HG02970 (cell line): Measurements from ENCODE around the gene DCDC1.

Experiments
- ATAC-seq: cut with Tn5 transposase; IDR thresholded peaks from one replicate; pipeline ENCODE4 v1.9.1; 2021; ENCODE audit warnings: mild to moderate bottlenecking, moderate library complexity, moderate number of reproducible peaks; ENCODE audit not compliant: unreplicated experiment, low FRiP score

The DCDC1 gene

DNA sequence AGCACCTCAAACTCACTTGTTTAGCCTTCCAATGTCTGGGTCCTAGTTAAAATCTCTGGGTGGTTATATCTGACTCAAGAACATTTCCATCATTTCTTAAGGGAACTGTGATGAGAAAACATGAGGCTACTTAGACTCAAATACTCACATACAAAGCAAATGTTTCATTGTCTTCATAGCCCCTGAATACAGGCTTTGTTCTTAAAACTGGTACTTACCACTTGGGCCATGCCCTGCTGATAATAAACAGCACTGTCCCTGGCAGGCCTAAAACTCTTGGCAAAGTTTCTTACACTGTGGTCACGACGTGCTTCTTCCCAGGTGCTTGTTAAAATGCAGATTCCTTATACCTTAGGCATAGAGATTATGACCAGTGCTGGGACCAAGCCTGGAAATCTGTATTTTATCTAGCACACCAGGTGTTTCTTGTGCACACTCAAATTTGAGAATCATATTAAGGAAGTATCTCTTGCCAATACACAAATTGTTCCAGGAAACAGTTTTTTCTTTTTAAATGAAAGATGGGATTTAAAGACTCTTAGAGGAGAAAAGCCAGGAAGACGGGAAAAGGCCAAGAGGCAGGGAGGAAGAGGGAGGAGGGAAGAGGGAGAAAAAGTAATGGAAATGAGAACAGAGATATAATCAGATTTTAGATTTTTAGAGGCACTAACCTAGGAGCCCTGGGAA, 495.5 kb downstream of the DCDC1 start:
- ATAC-seq = no peak

DNA sequence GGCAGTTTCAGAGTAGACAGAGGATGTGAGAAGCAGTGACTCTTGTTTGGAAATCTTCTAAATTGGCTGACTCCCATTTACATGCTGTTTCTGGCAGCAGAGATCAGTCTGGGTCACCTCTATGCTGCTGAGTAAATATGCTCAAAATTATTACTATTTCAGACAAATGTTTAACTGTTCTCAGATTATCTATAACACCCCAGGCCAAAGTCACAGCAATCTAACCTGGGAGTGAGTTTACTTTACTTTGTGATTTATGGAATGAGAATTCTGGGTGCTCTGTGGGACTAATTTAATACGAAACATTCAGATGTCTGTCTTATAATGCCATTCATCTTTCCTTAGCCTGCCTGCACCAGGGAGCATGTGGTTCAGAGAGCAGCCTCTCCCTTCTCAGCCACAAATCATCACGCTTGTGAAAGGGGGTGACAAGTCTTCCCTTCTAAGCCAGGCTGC, 500.9 kb downstream of the DCDC1 start:
- ATAC-seq = no peak

DNA sequence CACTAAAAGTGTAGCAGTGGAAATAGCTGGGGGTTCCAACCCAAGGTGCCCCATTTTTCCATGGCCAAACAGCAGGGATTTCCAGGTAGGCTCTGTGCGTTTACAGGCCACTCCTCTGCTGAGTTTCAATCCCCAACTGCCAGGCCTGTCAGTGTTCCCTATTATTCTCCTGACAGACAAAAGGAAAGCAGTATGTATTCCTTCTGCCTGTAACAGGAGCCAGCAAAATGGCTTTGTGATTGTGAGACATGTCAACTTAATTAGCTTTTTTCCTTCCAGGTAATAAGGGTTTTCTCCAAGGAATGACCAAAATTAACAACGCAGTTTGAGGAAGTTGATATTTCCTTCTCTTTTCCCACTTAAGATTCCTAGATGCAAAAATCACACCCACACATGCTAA, 506.3 kb downstream of the DCDC1 start:
- ATAC-seq = no peak

DNA sequence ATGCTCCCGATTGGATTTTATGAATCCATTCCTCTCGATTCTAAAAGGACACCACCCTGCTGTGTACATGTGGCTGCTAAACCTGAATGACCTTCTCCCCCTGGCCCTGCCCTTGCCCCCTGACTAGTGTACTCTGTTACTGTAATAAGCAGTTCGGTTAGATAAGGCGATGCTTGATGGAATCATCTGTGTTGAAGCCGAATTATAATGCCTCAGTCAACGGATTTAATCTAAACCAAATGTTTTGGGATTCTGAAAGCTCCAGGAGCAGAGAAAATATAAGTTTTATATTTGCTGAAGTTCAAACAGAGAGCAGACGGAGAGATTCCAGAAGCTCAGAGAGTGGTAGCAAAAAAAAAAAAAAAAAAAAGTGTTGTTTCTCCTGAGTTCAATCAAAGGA, 508.0 kb downstream of the DCDC1 start:
- no peak for ATAC-seq

DNA sequence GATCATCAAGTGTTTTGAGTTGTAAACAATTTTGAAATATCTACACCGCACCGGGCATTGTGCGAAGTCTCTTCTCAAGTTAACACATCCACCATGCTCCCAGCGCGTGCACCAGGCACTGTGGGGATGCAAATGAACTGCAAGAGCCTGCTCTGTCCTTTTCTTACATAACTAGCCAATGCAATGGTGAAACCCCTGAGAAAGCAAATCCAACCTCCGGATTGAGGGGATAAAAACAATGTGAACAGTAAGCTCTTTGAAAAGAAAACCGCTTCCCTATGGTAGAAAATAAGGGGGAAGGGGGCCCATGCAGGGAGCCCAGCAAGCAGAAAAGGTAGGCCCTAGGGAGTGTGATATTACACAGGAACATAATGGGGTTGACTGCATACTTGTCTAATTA, 508.5 kb downstream of the DCDC1 start:
- ATAC-seq = no peak

DNA sequence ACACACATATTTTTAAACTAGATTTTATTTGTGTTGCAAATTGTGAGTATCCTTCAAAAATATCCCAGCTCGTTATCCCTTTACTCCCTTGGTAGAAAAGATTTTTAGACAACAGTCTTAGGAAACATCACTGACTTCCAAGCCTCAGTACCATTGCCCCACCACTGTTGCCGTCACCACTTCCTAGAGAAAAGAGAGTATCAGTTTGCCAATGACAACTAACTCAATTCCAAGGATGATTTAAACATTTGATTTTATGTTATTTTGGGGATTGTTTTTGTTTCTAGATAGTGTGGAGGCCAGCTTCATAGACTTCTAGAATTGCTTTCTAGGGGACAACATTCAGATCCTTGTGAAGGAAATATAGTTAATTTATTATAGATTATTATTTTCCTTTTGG, 509.4 kb downstream of the DCDC1 start:
- ATAC-seq = no peak

DNA sequence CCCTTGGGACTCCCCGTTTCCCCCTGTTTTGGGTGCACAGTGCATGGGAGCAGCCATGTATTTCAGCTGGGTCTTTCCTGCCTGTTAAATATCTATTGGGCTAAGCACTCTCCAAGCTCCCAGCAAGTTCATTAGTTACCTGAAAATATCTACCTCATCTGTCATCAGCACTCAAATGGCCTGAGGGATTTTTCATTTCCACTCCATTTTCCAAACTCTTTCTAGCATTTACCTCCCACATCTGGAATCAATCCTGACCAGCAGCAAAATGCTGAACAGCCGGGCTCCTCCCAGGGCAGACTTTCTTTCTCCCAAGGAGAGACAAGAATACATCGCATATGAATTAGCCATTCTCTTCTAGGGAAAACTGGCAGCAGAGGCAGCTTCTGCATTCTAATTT, 509.9 kb downstream of the DCDC1 start:
- no peak for ATAC-seq

DNA sequence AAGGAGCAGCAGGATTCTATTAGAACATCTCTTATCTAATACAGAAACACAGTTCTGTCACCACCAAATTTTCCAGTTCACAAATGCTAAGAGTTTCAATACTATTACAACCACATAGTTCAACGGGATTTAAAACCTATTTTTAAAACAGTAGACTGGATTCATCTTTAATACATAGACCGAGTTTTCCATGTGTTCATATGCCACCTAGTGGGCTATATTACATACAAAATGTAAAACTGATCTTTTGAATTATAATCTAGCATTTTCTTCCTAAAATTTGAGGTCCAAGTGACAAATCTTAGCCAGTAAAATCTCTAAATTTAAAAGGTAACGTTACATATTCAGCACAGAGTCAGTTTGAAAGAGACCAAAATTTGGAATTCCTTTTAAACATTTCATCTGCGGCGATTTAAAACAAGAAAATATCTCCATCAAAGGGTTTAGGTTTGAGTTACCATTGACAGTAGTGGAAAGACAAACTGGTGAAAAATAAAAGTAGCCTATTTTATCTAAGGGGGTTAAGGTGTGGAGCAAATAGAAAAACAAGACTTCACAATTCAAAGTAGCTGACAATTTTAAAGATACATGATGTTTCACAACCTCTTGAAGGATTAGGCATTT, 514.0 kb downstream of the DCDC1 start:
- no peak for ATAC-seq

DNA sequence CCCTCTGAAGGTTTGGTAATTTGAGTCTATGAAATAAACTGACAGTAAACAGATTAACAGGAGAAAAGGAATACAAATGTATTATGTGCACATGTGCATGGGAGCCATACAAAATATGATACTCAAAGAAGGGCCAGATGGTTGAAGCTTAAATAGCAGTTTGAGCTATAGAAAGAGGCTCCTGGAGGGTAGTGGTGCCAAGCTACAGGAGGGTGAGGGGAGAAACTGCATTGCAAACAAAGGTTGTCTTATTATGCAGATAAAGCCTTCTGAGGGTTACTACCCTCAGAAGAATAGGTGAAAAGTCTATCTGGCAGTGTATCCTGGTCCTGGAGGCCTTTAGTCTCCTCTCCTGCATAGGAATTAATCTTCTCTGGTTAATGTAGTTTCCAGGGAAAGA, 516.1 kb downstream of the DCDC1 start:
- ATAC-seq = no peak

DNA sequence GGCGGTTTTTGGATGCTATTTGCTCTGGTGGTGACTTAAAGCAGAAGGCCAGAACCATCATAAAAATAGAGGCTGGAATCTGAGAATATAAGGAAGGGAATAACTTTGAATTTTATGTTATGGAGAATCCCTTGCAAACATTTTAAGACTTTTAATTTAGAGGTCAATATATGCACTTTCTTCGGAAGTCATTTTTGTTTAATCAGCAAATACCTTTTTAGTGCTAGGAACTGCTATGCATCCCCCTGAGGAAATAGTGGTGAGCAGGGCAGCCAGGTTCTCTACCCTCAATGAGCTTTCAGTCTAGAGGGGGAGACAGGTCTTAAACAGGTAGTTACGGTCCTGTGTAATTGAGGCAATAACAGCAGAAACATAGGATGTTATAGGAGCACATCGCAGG, 516.9 kb downstream of the DCDC1 start:
- ATAC-seq = no peak

DNA sequence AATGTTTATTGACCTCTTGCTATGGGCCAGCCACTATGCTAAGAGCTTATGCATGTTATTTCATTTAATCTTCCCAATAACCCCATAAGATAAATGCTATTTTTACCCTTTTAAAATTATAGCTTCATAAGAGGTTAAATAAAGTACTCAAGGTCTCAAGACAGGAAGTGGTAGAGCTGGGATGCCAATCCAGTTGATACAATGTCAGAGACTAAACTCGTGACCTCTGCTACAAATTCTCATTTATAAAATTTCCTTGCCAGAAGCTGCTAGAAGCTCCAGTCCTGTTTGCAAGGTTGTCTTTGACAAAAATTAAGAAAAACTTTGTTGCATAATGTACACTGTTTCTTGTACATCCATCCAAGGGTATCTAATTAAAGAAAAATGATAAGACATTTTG, 517.4 kb downstream of the DCDC1 start:
- ATAC-seq = no peak

DNA sequence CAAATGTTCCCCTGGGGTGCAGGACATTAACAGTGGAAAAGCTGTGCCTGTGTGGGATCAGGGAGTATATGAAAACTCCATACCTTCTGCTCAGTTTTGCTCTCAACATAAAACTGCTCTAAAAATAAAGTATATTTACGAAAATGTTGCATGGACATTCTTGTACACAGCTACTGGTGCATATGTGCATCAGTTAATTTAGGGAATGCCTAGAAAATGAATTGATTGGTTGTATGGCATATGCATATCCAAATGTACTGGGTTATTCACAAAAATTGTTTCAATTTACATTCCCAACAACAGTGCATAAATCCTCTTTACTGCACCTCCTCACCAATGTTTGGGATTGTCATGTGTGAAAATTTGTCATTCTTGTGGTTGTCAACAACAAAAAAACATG, 532.3 kb downstream of the DCDC1 start:
- no peak for ATAC-seq

DNA sequence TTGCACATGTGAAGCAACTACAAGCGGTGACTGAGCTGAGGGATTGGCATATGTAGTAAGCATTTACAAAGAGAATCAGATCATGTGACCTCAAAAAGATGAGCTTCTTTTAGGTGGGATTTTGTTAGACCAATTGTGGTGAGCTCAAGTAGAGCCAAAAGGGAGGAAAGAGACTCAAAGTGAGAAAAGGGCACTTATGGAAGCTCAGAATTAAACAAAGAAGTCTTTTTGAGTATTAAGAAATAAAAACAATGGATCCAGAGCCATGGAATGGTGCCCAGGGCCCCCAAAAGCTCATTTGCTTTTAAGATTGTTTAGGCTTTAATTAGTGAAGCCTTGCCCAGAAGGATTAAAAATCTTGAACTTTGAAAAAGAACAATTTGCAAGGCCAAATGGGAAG, 536.7 kb downstream of the DCDC1 start:
- ATAC-seq = no peak

DNA sequence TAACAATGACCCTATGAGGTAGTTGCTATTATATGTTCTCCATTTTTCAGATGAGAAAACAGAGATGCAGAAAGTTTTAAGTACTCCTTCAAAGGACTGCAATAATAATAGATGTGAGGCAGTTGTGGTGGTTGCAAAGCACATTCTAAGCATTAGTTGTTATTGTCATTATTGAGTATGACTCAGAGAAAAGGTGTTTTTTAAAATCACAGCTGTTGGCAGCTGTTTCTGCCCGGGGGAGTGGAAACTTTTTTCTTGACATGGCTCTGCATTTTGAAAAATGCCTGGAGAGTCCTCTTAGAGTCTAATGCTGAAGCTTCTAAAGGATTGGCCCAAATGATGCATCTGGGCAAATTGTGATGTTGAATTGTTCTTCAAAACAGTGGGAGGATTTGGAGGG, 538.9 kb downstream of the DCDC1 start:
- ATAC-seq = no peak

DNA sequence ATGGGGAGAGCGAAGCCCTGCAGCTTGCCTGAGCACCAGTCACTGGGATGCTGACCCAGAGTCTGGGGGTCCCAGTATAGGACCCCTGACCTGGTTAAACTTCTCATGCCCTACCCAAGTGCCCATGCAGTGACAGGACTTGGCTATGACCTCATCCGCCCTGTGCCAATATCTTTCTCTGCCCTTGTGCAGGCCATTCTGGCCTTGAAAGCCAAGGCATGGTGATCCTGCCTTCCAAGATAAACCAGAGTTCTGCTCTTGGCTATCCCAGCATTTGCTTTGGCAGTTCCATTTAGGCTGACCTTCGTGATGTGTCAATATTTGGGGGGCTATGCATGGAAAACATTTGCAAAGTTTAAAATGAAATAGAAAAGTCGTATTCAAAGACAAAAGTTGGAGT, 542.6 kb downstream of the DCDC1 start:
- no peak for ATAC-seq

DNA sequence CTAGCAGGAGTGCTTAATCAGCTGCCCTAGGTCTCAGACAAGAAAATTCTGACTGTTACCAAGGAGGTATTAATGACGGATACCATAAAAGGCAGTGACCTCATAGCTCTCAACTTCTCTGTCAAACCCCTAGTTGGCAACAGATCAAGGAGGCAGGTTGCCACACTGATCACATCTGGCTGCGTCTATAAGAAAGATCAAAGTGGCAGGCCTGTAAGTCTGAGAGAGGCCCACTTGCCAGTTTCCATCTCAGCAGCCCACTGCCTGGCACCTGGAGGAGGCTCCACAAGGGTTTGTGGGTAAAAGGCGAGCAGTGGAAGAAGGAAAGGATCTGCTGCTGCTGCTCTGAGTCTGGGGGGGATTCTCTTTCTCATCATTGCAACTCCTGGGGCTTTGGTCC, 543.8 kb downstream of the DCDC1 start:
- no peak for ATAC-seq

DNA sequence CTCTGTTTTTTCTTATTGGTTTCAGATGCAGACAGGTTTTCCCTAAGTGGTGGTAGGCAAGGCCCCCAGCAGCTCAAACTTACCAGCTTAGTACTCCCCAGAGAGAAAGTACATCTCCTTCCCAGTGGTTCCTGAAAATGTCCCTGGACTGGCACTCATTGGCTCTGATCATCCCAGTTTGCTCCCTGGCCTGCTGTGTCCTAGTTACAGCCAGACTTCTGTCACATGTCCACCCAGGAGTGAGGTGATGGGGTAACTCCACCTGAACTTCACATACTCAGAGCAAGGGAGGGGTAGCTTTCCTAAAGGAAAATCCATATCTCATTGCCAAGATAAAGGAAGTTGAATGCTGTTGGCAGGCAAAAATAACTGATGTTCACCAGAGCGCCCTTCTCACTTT, 546.4 kb downstream of the DCDC1 start:
- ATAC-seq = no peak

DNA sequence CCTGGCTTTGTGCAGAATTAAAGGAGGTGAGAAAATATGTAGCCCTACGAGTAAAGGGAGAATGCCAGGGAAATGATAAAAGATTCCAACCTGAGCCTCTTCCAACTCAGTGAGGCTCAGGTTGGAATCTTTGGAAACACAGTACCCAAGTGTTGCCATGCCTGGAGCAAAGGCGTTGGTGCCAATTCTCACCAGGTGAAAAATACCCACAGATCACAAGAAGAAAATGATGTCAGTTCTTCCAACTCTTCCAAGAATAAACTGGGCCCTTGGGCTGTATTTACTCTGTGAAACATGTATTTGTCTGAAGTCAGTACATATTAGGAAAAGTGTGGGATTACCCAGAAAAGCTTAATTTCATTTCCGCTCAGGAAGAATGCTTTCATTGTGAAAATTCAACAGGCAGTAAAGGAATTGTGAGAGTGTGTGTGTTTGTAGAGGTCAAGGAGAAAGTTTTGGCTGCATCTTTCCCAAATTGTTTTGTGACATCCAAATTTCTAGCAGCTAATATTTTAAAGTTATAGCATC, 548.0 kb downstream of the DCDC1 start:
- ATAC-seq = no peak

DNA sequence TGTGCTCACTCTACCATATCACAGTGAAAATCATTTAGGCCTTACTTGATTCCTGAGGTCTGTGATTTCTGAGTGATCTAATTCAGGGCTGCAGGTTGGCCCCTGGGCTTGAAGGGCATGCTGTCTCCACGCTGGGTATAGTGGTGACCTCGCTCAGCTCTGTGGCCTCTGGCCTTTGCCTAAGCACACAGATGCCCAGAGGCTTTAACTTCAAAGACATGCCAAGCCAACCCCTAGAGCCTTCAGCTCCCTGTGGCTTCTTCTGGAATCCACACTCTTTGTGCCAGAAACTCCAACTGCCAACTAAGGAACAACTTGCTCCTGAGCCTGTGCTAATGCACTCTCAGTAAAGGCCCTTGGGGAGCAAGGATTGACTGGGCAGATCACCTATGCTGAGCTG, 550.8 kb downstream of the DCDC1 start:
- no peak for ATAC-seq

DNA sequence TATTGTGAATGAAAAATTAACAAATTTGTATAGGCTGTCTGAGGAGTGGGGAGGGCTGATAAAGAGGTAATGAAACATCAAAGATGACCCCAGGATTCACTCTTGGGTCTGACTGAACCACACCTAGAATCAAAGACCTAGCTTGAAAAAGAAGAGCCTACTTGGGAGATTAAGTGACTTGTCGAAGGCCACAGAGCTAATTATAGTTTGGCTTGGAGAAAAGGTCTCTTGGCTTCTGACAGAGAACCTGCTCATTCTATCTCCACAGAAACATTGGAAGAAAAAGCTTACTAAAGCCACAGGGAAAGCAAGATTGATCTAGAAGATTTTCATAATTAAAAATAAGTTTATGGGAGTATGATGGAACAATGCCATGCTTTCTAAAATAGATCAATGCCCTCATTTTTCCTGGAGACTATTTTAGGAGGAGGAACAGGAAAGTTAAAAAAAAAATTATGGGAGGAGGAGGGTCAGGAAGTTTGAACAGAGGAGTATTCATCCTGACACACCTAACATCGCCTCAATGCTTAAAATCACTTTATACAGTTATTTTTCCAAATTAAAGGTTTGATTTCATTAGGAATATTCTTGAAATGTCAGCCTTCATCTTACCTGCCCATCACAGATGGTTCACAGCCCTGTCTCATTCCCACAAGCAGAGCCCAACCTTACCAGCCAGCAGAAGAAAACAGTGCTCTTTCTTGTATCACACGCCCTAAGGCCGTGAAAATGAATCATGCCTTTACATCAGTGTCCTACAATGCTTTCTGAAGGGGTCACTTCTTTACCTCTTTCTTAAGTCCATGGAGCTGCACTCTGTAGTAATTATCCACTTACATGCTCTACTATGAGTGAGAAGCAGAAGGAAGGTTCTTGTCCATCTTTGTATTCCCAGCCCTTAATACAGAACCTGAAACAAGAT, 552.3 kb downstream of the DCDC1 start:
- no peak for ATAC-seq

DNA sequence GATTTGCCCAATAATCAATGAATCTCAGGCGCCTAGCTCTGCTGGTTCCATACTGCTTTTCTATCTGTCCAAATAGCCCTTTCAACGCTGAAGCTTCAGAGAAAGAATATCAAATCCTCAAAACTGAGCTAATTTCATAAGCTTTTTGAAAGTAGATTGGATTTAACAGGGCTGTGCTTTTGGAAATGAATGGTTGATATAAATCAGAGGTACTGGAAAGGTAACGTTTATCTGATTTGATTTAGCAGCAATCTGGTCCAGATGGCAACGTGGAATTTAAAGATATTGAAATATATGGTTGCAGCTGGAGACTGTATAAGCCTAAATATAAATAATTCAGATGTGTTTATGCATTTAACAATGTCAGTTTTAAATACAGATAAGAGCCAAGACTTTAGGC, 553.9 kb downstream of the DCDC1 start:
- ATAC-seq = no peak
